Measurements from ENCODE around the gene PLA2G2C. TPM values are rescaled to one million over a fixed set of nuclear protein-coding genes. Genes with fewer than 3 reads are reported as not detected.
A peak's percentile ranks its signal among the peaks of the same experiment; 100 is the strongest.

PLA2G2C gene
- total and polyA plus RNA-seq, 2 of the 8 experiments (the other 6 are each of a cell fraction or from before 2014, with no cell fraction given), result not detected

DNA sequence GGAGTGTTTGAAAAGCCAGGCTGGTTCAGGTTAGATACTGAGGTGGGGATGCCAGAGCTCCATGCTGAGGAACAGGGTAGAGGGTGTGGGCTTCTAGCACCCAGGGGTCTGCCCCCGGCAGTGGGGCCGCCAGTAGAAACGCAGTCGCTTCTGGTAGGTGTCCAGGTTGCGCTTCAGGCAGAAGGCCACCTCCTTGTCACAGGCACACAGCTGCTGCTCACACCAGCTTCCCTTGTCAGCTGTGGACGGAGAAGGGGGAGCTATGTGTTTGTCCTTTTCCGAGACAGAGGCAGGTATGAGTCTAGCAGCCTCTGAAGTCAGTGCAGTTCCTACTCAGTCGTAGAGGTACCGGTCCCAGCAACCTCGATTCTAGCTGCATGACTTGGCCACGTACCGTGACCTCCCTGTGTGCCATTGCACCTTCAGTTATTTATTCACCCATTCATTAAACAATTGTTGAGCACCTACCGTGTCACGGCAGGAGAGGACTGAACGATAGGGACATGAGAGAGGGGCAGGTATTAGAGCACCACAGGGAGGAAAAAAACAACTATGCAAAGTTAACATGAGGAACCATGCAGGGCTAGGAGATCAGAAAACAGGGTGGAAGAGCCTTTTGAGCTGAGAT, 72.2 kb downstream of the PLA2G2C start:
- CTCF ChIA-PET (ENCODE audit: partially characterized antibody), result interaction anchor here (0.5 to 4.2 kb wide), 10 partner anchors 10 to 409 kb away, joined by 3 to 22 read pairs (median 3); no protein-coding TSS in a partner anchor
- H3K4ac ChIP-seq (replicated peaks; ENCODE audit: insufficient read length, low read depth, low read length), result no peak overlapping the region
- TF ChIP-seq RNF2 (IDR thresholded peaks at IDR 0.05; ENCODE audit: borderline replicate concordance, low read depth, low read length, missing control alignments, poor library complexity, severe bottlenecking) (no peak), RFX5 (IDR thresholded peaks at IDR 0.05; ENCODE audit: borderline replicate concordance, low read depth, low read length) (no peak), SIRT6 (IDR thresholded peaks at IDR 0.05; ENCODE audit: low read length) (no peak), JUN (IDR thresholded peaks at IDR 0.05; ENCODE audit: low read depth, low read length) (no peak), CREB1 (IDR thresholded peaks at IDR 0.05) (no peak), SIX5 (IDR thresholded peaks at IDR 0.05; ENCODE audit: low read depth, low read length) (no peak), ZNF274 (IDR thresholded peaks at IDR 0.05; ENCODE audit: borderline replicate concordance, extremely low read depth, low read length) (no peak), TAF7 (optimal IDR thresholded peaks at IDR 0.05; ENCODE audit: borderline replicate concordance, low read depth, low read length) (no peak), CHD2 (IDR thresholded peaks at IDR 0.05; ENCODE audit: low read length) (no peak), EGR1 (IDR thresholded peaks at IDR 0.05; ENCODE audit: borderline replicate concordance, low read depth, low read length) (no peak), SIN3A (conservative IDR thresholded peaks at IDR 0.05 in 1 of 2, IDR thresholded peaks at IDR 0.05 in 1 of 2; ENCODE audit: low read depth in 1 of 2, low read length in 2 of 2) (no peak), ASH2L (IDR thresholded peaks at IDR 0.05; ENCODE audit: low read length) (no peak), YY1 (IDR thresholded peaks at IDR 0.05; ENCODE audit: low read depth, low read length) (no peak), KDM5A (IDR thresholded peaks at IDR 0.05; ENCODE audit: low read length) (no peak)

More for the DNA sequence above, 72.2 kb downstream of the PLA2G2C start:
- no peak overlapping the region for H4K91ac ChIP-seq (replicated peaks; ENCODE audit: insufficient read length, low read length)
- no peak overlapping the region for H2AFZ ChIP-seq (ENCODE audit: low read length)
- H3K23me2 ChIP-seq (ENCODE audit: low read depth, low read length), result no peaks in the 10 kb centered on the region
- H2BK120ac ChIP-seq (replicated peaks; ENCODE audit: low read depth, low read length), result no peak overlapping the region
- no peak overlapping the region for H2BK5ac ChIP-seq (ENCODE audit: low read depth, low read length)
- H4K8ac ChIP-seq (ENCODE audit: extremely low read depth, insufficient read depth, low read length), result no peak overlapping the region
- peaks cover 2 to 5% (median 3%) of the 10 kb centered on the region in 4 experiments; a peak in 4 of 7 replicates for H3K4me1 ChIP-seq (replicated peaks in 1 of 4; ENCODE audit: control insufficient read depth in 3 of 4, insufficient read depth in 4 of 4, low read length in 3 of 4)
- no peak overlapping the region for H4K5ac ChIP-seq (ENCODE audit: insufficient read length, low read depth, low read length)
- DNase-seq (ENCODE audit: low read depth in 1 of 2, low spot score in 2 of 2) (no peak), FAIRE-seq (no peak)
- H3K56ac ChIP-seq (replicated peaks; ENCODE audit: insufficient read length, low read depth, low read length), result no peak overlapping the region
- H3K4me2 ChIP-seq (ENCODE audit: insufficient read depth in 1 of 2, low read depth in 2 of 2, low read length in 2 of 2), result peak overlapping the region in 1 of 2 experiments; percentile 8; a peak in 1 of 4 replicates
- no peak overlapping the region for H3K14ac ChIP-seq (ENCODE audit: insufficient read length)
- no peaks in the 10 kb centered on the region for H4K20me1 ChIP-seq (replicated peaks in 1 of 2; ENCODE audit: control insufficient read depth in 1 of 2, insufficient read depth in 2 of 2, low read length in 2 of 2)
- no peak overlapping the region for H3K4me3 ChIP-seq (ENCODE audit: extremely low read depth in 1 of 4, insufficient read depth in 2 of 4, low read depth in 3 of 4, low read length in 4 of 4)
- no peak overlapping the region for H3K27ac ChIP-seq (ENCODE audit: low read depth, low read length)
- H2BK15ac ChIP-seq (ENCODE audit: low read length), result 0 out of 2 replicates have a peak overlapping the region, but pooled peaks have one; percentile 29
- 90% methylated on average over 15 of the region's 15 CpGs; no CpG with 5 or more reads in 1 of the 2 experiments for WGBS, 2 experiments (ENCODE audit: extremely low coverage in 1 of 2, insufficient coverage in 1 of 2, insufficient read length in 1 of 2, insufficient replicate concordance in 2 of 2, low coverage in 1 of 2, low lambda C conversion rate in 2 of 2, missing lambda C conversion rate in 1 of 2)
- no peaks in the 10 kb centered on the region for H3K27me3 ChIP-seq (replicated peaks in 1 of 4; ENCODE audit: control insufficient read depth in 3 of 4, extremely low read depth in 1 of 4, insufficient read depth in 3 of 4, low read length in 3 of 4)
- H3K36me3 ChIP-seq (ENCODE audit: control insufficient read depth in 2 of 4, insufficient read depth in 4 of 4, low read length in 3 of 4), result no peaks in the 10 kb centered on the region
- H3K9me3 ChIP-seq (ENCODE audit: insufficient read depth in 2 of 2, low read depth in 1 of 2, low read length in 1 of 2), result no peaks in the 10 kb centered on the region; a peak in 1 of 4 replicates
- H3K23ac ChIP-seq (ENCODE audit: insufficient read length), result no peak overlapping the region
- H3K18ac ChIP-seq (ENCODE audit: extremely low read depth, low read length), result no peak overlapping the region
- H2AK5ac ChIP-seq (ENCODE audit: low read depth, low read length), result no peak overlapping the region
- no peak overlapping the region for H3K9ac ChIP-seq (replicated peaks in 1 of 4; ENCODE audit: extremely low read depth in 1 of 4, low read depth in 3 of 4, low read length in 3 of 4)
- H2BK12ac ChIP-seq (ENCODE audit: low read depth, low read length), result no peak overlapping the region
- no peaks in the 10 kb centered on the region for H3K79me2 ChIP-seq (ENCODE audit: control insufficient read depth in 1 of 2, insufficient read depth in 2 of 2, low read length in 2 of 2)
- POLR2A ChIA-PET (ENCODE audit: partially characterized antibody), result interaction anchor here (0.7 kb wide), 1 partner anchor 38 kb away, joined by 3 read pairs; no protein-coding TSS in a partner anchor
- H2BK20ac ChIP-seq (ENCODE audit: low read length), result 0 out of 2 replicates have a peak overlapping the region, but pooled peaks have one; percentile 21
- no peaks in the 10 kb centered on the region for H3K79me1 ChIP-seq (ENCODE audit: low read depth, low read length)

Data from H1 (cell line).